Ovary (tissue), 3 donors: ENCODE results near the gene ARHGEF7.

Experiments used
- CTCF ChIP-seq, 3 donors: fragments of 450-650 bp in 2 of 3; fragments of 200-600 bp in 1 of 3; IDR thresholded peaks; one replicate each; pipeline versions ENCODE4 v1.5.1 to v1.8.0; 2016 to 2022; ENCODE audit warnings: antibody characterized with exemption in 3 of 3, mild to moderate bottlenecking in 1 of 3
- POLR2A ChIP-seq: fragments of 450-650 bp; IDR thresholded peaks from one replicate; pipeline ENCODE4 v1.6.1; 2017; ENCODE audit warnings: antibody characterized with exemption, mild to moderate bottlenecking, moderate library complexity
- donor health status: DM: no; HTN: no; CAD: no.

- TF ChIP-seq CTCF (IDR thresholded peaks at IDR 0.05) (no peak), POLR2A (no peak)
Observed at GRCh38 chr13:111120913-111121312, 5.8 kb downstream of the ARHGEF7 start.
